Cerebellar cortex (tissue), 1 donor: ENCODE results near the gene PLEKHG3.

ENCODE experiments used
- DNase-seq: peaks from one replicate; pipeline ENCODE4 v3.0.0-alpha.2; 2015; ENCODE audit warnings: low spot score

Gene PLEKHG3

GRCh38 chr14:64707661-64708060, 3.4 kb downstream of the PLEKHG3 start:
- DNase-seq = no peak

- DNase-seq = no peak
Observed at GRCh38 chr14:64708148-64709004, 4.2 kb downstream of the PLEKHG3 start.

GRCh38 chr14:64709126-64709525, 4.9 kb downstream of the PLEKHG3 start:
- no peak for DNase-seq

- DNase-seq = no peak
Observed at GRCh38 chr14:64711039-64711438, 6.8 kb downstream of the PLEKHG3 start.

GRCh38 chr14:64713677-64714076, 9.5 kb downstream of the PLEKHG3 start:
- no peak for DNase-seq

- DNase-seq = no peak
Observed at GRCh38 chr14:64714432-64715025, 10.3 kb downstream of the PLEKHG3 start.

- DNase-seq = no peak
Observed at GRCh38 chr14:64715146-64715627, 11.0 kb downstream of the PLEKHG3 start.

- no peak for DNase-seq
Observed at GRCh38 chr14:64715628-64716412, 11.6 kb downstream of the PLEKHG3 start.

- DNase-seq = peak; percentile 60
Observed at GRCh38 chr14:64717870-64718269, 13.6 kb downstream of the PLEKHG3 start.

GRCh38 chr14:64718762-64719161, 14.5 kb downstream of the PLEKHG3 start:
- no peak for DNase-seq

- no peak for DNase-seq
Observed at GRCh38 chr14:64719601-64720000, 15.4 kb downstream of the PLEKHG3 start.

- DNase-seq = no peak
Observed at GRCh38 chr14:64720131-64720576, 15.9 kb downstream of the PLEKHG3 start.

GRCh38 chr14:64721391-64721791, 17.2 kb downstream of the PLEKHG3 start:
- no peak for DNase-seq

GRCh38 chr14:64721899-64722298, 17.7 kb downstream of the PLEKHG3 start:
- no peak for DNase-seq

GRCh38 chr14:64722842-64723447, 18.7 kb downstream of the PLEKHG3 start:
- DNase-seq = no peak

GRCh38 chr14:64723691-64724577, 19.7 kb downstream of the PLEKHG3 start:
- no peak for DNase-seq

GRCh38 chr14:64724578-64724930, 20.3 kb downstream of the PLEKHG3 start:
- no peak for DNase-seq

GRCh38 chr14:64725261-64725815, 21.1 kb downstream of the PLEKHG3 start:
- no peak for DNase-seq

- DNase-seq = no peak
Observed at GRCh38 chr14:64725879-64726584, 21.8 kb downstream of the PLEKHG3 start.

GRCh38 chr14:64726585-64726890, 22.3 kb downstream of the PLEKHG3 start:
- no peak for DNase-seq
